SK-N-MC (cell line): Measurements from ENCODE around the gene GFOD1.

Experiments
- EZH2 ChIP-seq: fragments of 200-600 bp; sonication (generic); IDR thresholded peaks from one replicate; pipeline ENCODE4 v1.6.1; 2017; ENCODE audit warnings: antibody characterized with exemption
- POLR2AphosphoS5 ChIP-seq: IDR thresholded peaks from 2 replicates; pipeline ENCODE4 v1.6.1; 2012; ENCODE audit warnings: mild to moderate bottlenecking, low read depth, low read length, borderline replicate concordance

DNA sequence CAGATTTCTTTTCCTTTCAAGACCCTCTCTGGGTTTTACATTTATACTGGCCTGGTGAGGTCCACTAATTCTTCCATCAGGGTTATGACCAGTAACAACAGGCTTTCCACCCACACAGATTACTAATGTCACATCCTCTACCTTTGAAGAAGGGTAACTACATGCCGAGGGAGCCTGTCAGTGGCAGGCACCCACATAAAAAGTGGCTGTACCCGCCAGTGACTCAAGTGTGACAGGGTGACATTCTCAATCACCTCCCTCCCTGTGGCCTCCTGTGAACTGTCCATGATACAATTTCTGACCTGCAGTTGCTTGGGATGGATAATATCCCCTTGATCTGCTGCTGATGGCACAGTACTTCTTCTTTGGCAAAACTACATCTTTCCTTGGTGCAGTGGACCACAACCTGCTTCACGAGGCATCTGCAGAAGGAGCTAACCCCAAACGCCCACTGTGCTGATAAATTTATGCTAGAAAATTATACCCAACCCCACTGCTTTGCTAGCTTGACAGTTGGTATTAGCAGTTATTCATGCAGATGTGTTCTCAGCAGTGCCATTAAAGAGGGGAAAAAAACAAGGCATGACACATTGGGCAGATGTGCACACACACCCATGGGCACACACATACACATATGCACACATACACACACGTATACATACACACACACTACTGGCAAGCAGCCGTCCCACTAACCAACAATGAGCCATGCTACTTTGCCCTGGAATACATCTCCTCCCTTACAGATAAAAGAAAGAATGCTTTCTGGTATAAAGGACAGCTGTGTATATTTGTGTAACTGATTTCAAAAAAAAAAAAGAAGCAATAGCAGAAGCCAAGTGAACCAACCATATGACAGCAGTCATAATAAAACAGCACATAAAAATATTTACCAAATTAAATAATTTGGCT, 20.8 kb downstream of the GFOD1 start:
- TF ChIP-seq POLR2AphosphoS5 (no peak), EZH2 (no peak)
